Endodermal cell (in vitro differentiated cells): ENCODE results near the gene CEP44. TPM values are rescaled to one million over a fixed set of nuclear protein-coding genes. Genes with fewer than 3 reads are reported as not detected.

Experiments
- DNase-seq: peaks from one replicate; pipeline ENCODE4 v3.0.0-alpha.2; 2017
- H3K27ac ChIP-seq: 2 replicates; pipeline ENCODE4 v1.5.1; 2013; ENCODE audit warnings: mild to moderate bottlenecking, low read depth, low read length, moderate library complexity
- H3K27me3 ChIP-seq: 2 replicates; pipeline ENCODE4 v1.6.1; 2013; ENCODE audit warnings: mild to moderate bottlenecking, low read length, moderate library complexity; ENCODE audit not compliant: insufficient read depth, control insufficient read depth, poor library complexity, severe bottlenecking
- H3K36me3 ChIP-seq: 2 replicates; pipeline ENCODE4 v1.7.0; 2013; ENCODE audit warnings: mild to moderate bottlenecking, low read length, moderate library complexity; ENCODE audit not compliant: control insufficient read depth, insufficient read depth
- H3K4me1 ChIP-seq: one replicate; pipeline ENCODE4 v1.7.0; 2013; ENCODE audit warnings: low read length; ENCODE audit not compliant: control insufficient read depth, insufficient read depth
- H3K4me3 ChIP-seq: 2 replicates; pipeline ENCODE4 v1.5.1; 2013; ENCODE audit warnings: mild to moderate bottlenecking, low read length, moderate library complexity
- H3K9ac ChIP-seq: 2 replicates; pipeline ENCODE4 v1.6.1; 2013; ENCODE audit warnings: mild to moderate bottlenecking, low read length, moderate library complexity; ENCODE audit not compliant: poor library complexity, severe bottlenecking; ENCODE audit errors: extremely low read depth
- H3K9me3 ChIP-seq: 2 replicates; pipeline ENCODE4 v1.6.1; 2013; ENCODE audit warnings: mild to moderate bottlenecking, low read length, moderate library complexity; ENCODE audit not compliant: control insufficient read depth
- H3K27ac Mint-ChIP-seq: 2 replicates; pipeline ENCODE4 v1.8.0; 2020; ENCODE audit warnings: mixed read lengths
- H3K27me3 Mint-ChIP-seq: 2 replicates; pipeline ENCODE4 v1.8.0; 2021; ENCODE audit warnings: mild to moderate bottlenecking, mixed read lengths; ENCODE audit not compliant: insufficient read depth
- H3K36me3 Mint-ChIP-seq: 2 replicates; pipeline ENCODE4 v1.8.0; 2020; ENCODE audit warnings: low read depth, mixed read lengths
- H3K4me1 Mint-ChIP-seq: 2 replicates; pipeline ENCODE4 v1.8.0; 2020; ENCODE audit warnings: mixed read lengths
- H3K4me3 Mint-ChIP-seq: 2 replicates; pipeline ENCODE4 v1.8.0; 2020; ENCODE audit warnings: mild to moderate bottlenecking, moderate library complexity, mixed read lengths
- H3K9me3 Mint-ChIP-seq: 2 replicates; pipeline ENCODE4 v1.8.0; 2020; ENCODE audit warnings: mild to moderate bottlenecking, mixed read lengths
- CTCF ChIP-seq: fragments of 200-600 bp; sonication (generic); conservative IDR thresholded peaks from 2 replicates; pipeline ENCODE4 v1.5.0; 2021; ENCODE audit warnings: antibody characterized with exemption, mild to moderate bottlenecking
- WGBS, 2 experiments: methylation state at CpG; one replicate each; pipeline versions ENCODE4 v1.1.5 to v1.1.7; 2013; ENCODE audit warnings: missing lambda C conversion rate in 2 of 2, mixed read lengths in 1 of 2; ENCODE audit not compliant: insufficient coverage in 1 of 2, insufficient read length in 1 of 2; 5-methylcytosine and 5-hydroxymethylcytosine counted together
- total RNA-seq, 2 donors: library from RNA; stranded (reverse); fragmentation: NEBNext Ultra II Directional in 1 of 2; extraction: Animal tissue kit (Norgen Biotek cat#: 25700) in 1 of 2; gene quantifications; 2 replicates in 1 of 2; 3 replicates in 1 of 2; pipeline ENCODE4 v1.2.1, GENCODE V29; 2021

The CEP44 gene
- total RNA-seq, 2 donors from 2014 or later = 21.5 to 24.9 TPM

- no peaks in the 10 kb centered on the region for H3K4me1 Mint-ChIP-seq
- no peak overlapping the region for H3K4me3 ChIP-seq
- H3K9me3 ChIP-seq = no peaks in the 10 kb centered on the region
- H3K36me3 ChIP-seq = no peaks in the 10 kb centered on the region
- no peak for TF ChIP-seq CTCF
- H3K9ac ChIP-seq = no peak overlapping the region
- H3K27me3 Mint-ChIP-seq = no peaks in the 10 kb centered on the region
- no peak overlapping the region for H3K4me3 Mint-ChIP-seq
- no peak overlapping the region for H3K27ac ChIP-seq
- no peaks in the 10 kb centered on the region for H3K4me1 ChIP-seq
- no peaks in the 10 kb centered on the region for H3K9me3 Mint-ChIP-seq
- no peaks in the 10 kb centered on the region for H3K36me3 Mint-ChIP-seq
- no peaks in the 10 kb centered on the region for H3K27me3 ChIP-seq
- 92% methylated on average over 1 of the region's 3 CpGs; no CpG with 5 or more reads in 1 of the 2 experiments for WGBS, 2 experiments
- no peak overlapping the region for H3K27ac Mint-ChIP-seq
- no peak for DNase-seq
These were observed 9.3 kb upstream of the CEP44 start for GRCh38 chr4:174274436-174274835.

GRCh38 chr4:174275101-174275500, 8.6 kb upstream of the CEP44 start:
- no peak for TF ChIP-seq CTCF
- no peak overlapping the region for H3K9ac ChIP-seq
- H3K27me3 Mint-ChIP-seq = no peaks in the 10 kb centered on the region
- H3K27ac ChIP-seq = no peak overlapping the region
- H3K4me3 Mint-ChIP-seq = no peak overlapping the region
- H3K4me3 ChIP-seq = no peak overlapping the region
- H3K4me1 ChIP-seq = no peaks in the 10 kb centered on the region
- H3K9me3 Mint-ChIP-seq = no peaks in the 10 kb centered on the region
- 91% methylated on average over 3 of the region's 3 CpGs; no CpG with 5 or more reads in 1 of the 2 experiments for WGBS, 2 experiments
- no peaks in the 10 kb centered on the region for H3K27me3 ChIP-seq
- no peaks in the 10 kb centered on the region for H3K36me3 Mint-ChIP-seq
- DNase-seq = no peak
- H3K4me1 Mint-ChIP-seq = no peaks in the 10 kb centered on the region
- H3K27ac Mint-ChIP-seq = no peak overlapping the region
- H3K36me3 ChIP-seq = no peaks in the 10 kb centered on the region
- no peaks in the 10 kb centered on the region for H3K9me3 ChIP-seq

- H3K4me1 Mint-ChIP-seq = no peaks in the 10 kb centered on the region
- 75 to 89% methylated on average over 1 of the region's 3 CpGs for WGBS, 2 experiments
These were observed 6.3 kb upstream of the CEP44 start for GRCh38 chr4:174277433-174277832.

More at GRCh38 chr4:174277433-174277832, 6.3 kb upstream of the CEP44 start:
- no peaks in the 10 kb centered on the region for H3K9me3 Mint-ChIP-seq
- H3K4me3 Mint-ChIP-seq = no peak overlapping the region
- no peak overlapping the region for H3K27ac Mint-ChIP-seq
- Histone ChIP-seq H3K4me3 (no peak overlapping the region), H3K36me3 (no peaks in the 10 kb centered on the region), H3K9me3 (no peaks in the 10 kb centered on the region), H3K9ac (no peak overlapping the region), H3K27ac (no peak overlapping the region), H3K27me3 (no peaks in the 10 kb centered on the region), H3K4me1 (no peaks in the 10 kb centered on the region)
- no peak for TF ChIP-seq CTCF
- H3K27me3 Mint-ChIP-seq = no peaks in the 10 kb centered on the region
- DNase-seq = no peak
- H3K36me3 Mint-ChIP-seq = no peaks in the 10 kb centered on the region
